HG02763 (cell line): Measurements from ENCODE around the gene GTF2F1.
"Not testable (repeated sequence)": the region's sequence is repeated elsewhere in the genome, so short reads cannot be mapped to it uniquely, and the experiment has no call there.

Source experiments
- ATAC-seq: cut with Tn5 transposase; IDR thresholded peaks from one replicate; pipeline ENCODE4 v1.9.1; 2021; ENCODE audit warnings: mild to moderate bottlenecking, moderate library complexity; ENCODE audit not compliant: unreplicated experiment

Gene GTF2F1

GRCh38 chr19:6358003-6358402 lies 35.0 kb downstream of the GTF2F1 start:
- no peak for ATAC-seq

- ATAC-seq, result no peak
These were observed 35.8 kb downstream of the GTF2F1 start for GRCh38 chr19:6357174-6357573.

- not testable (repeated sequence) for ATAC-seq
These were observed 37.5 kb downstream of the GTF2F1 start for GRCh38 chr19:6355321-6356040.

- ATAC-seq, result no peak
These were observed 38.8 kb downstream of the GTF2F1 start for GRCh38 chr19:6354098-6354674.

- no peak for ATAC-seq
These were observed 40.4 kb downstream of the GTF2F1 start for GRCh38 chr19:6352381-6353165.

GRCh38 chr19:6350688-6351087 lies 42.3 kb downstream of the GTF2F1 start:
- no peak for ATAC-seq

GRCh38 chr19:6349271-6349670 lies 43.7 kb downstream of the GTF2F1 start:
- not testable (repeated sequence) for ATAC-seq

- no peak for ATAC-seq
These were observed 49.5 kb downstream of the GTF2F1 start for GRCh38 chr19:6343462-6343861.

- ATAC-seq, result no peak
These were observed 52.3 kb downstream of the GTF2F1 start for GRCh38 chr19:6340493-6341201.

- ATAC-seq, result no peak
These were observed 58.3 kb downstream of the GTF2F1 start for GRCh38 chr19:6334490-6335285.

- ATAC-seq, result no peak
These were observed 59.5 kb downstream of the GTF2F1 start, which contains the start of gene ACER1 for GRCh38 chr19:6333439-6333838. TSS of gene ACER1 (minus strand) at chr19:6333612. CDS start at chr19:6333551, 61 bp downstream.
